Keratinocyte (primary cell): ENCODE data around the gene MRAP. TPM values are rescaled to one million over a fixed set of nuclear protein-coding genes. Genes with fewer than 3 reads are reported as not detected.

Source experiments
- DNase-seq: peaks from one replicate; pipeline ENCODE4 v3.0.0-alpha.2; 2011; ENCODE audit warnings: low read depth, missing footprints, low spot score
- FAIRE-seq: peaks from 2 replicates; lab custom pipeline; 2011; peaks lifted over from hg19 to GRCh38; lab: Jason Lieb, UNC
- H2AFZ ChIP-seq: 2 replicates; pipeline ENCODE4 v1.6.0; 2012; ENCODE audit warnings: low read length, control low read depth, inconsistent platforms; ENCODE audit not compliant: control insufficient read depth
- H3K27ac ChIP-seq: 2 replicates; pipeline ENCODE4 v1.5.1; 2011; ENCODE audit warnings: low read length; ENCODE audit not compliant: control insufficient read depth, insufficient read depth
- H3K27me3 ChIP-seq: 3 replicates; pipeline ENCODE4 v1.6.0; 2011; ENCODE audit warnings: low read length; ENCODE audit not compliant: control insufficient read depth, insufficient read depth; ENCODE audit errors: extremely low read depth
- H3K36me3 ChIP-seq, 2 experiments: 2 replicates in 1 of 2; 3 replicates in 1 of 2; pipeline ENCODE4 v1.5.1; 2011; ENCODE audit warnings: low read length in 2 of 2, mild to moderate bottlenecking in 1 of 2; ENCODE audit not compliant: control insufficient read depth in 2 of 2, insufficient read depth in 2 of 2; ENCODE audit errors: extremely low read depth in 1 of 2
- H3K4me1 ChIP-seq: 3 replicates; pipeline ENCODE4 v1.5.1; 2011; ENCODE audit warnings: low read length; ENCODE audit not compliant: control insufficient read depth, insufficient read depth; ENCODE audit errors: extremely low read depth
- H3K4me2 ChIP-seq: 3 replicates; pipeline ENCODE4 v1.6.0; 2011; ENCODE audit warnings: low read depth, low read length; ENCODE audit not compliant: control insufficient read depth, insufficient read depth; ENCODE audit errors: extremely low read depth
- H3K4me3 ChIP-seq, 3 experiments: fragments of 200-600 bp in 1 of 3; sonication (generic) in 1 of 3; 2 replicates in 2 of 3; 3 replicates in 1 of 3; pipeline ENCODE4 v1.5.1; 2011 to 2016; ENCODE audit warnings: low read length in 3 of 3, mild to moderate bottlenecking in 3 of 3, control low read depth in 2 of 3, inconsistent platforms in 1 of 3, low read depth in 1 of 3, mixed read lengths in 1 of 3, mixed run types in 1 of 3, moderate library complexity in 1 of 3; ENCODE audit not compliant: control insufficient read depth in 2 of 3, insufficient read depth in 2 of 3; ENCODE audit errors: extremely low read depth in 1 of 3
- H3K79me2 ChIP-seq: 2 replicates; pipeline ENCODE4 v1.6.0; 2012; ENCODE audit warnings: low read length; ENCODE audit not compliant: control insufficient read depth, insufficient read depth
- H3K9ac ChIP-seq: 3 replicates; pipeline ENCODE4 v1.6.0; 2011; ENCODE audit warnings: low read length; ENCODE audit not compliant: control insufficient read depth, insufficient read depth; ENCODE audit errors: extremely low read depth
- H3K9me1 ChIP-seq: 3 replicates; pipeline ENCODE4 v1.6.0; 2011; ENCODE audit warnings: low read length; ENCODE audit not compliant: control insufficient read depth, insufficient read depth; ENCODE audit errors: extremely low read depth
- H3K9me3 ChIP-seq: 2 replicates; pipeline ENCODE4 v1.5.1; 2012; ENCODE audit warnings: low read depth, low read length; ENCODE audit not compliant: control insufficient read depth
- H4K20me1 ChIP-seq: 3 replicates; pipeline ENCODE4 v1.6.0; 2011; ENCODE audit warnings: low read length; ENCODE audit not compliant: control insufficient read depth, insufficient read depth; ENCODE audit errors: extremely low read depth
- CTCF ChIP-seq, 3 experiments: IDR thresholded peaks in 1 of 3; conservative IDR thresholded peaks in 1 of 3; optimal IDR thresholded peaks in 1 of 3; 2 replicates in 2 of 3; 3 replicates in 1 of 3; pipeline versions ENCODE3 to v1.5.1; 2011; ENCODE audit warnings: low read length in 3 of 3, mild to moderate bottlenecking in 3 of 3, moderate library complexity in 2 of 3, control low read depth in 1 of 3, inconsistent platforms in 1 of 3; ENCODE audit not compliant: insufficient read depth in 2 of 3; ENCODE audit errors: extremely low read depth in 1 of 3
- EZH2 ChIP-seq: IDR thresholded peaks from one replicate; pipeline ENCODE4 v1.6.1; 2012; ENCODE audit warnings: inconsistent platforms, mild to moderate bottlenecking, low read length, moderate library complexity
- dilution Hi-C: fragments of 300-500 bp; cut with MboI; formaldehyde crosslinking; loops from one replicate; pipeline ENCODE4 v1.7.0; 2020; ENCODE audit warnings: low sequenced_read_pairs; ENCODE audit not compliant: extremely low pct_ligation_motif_present
- polyA plus RNA-seq, 5 experiments: library from polyadenylated mRNA; depleted of rRNA in 3 of 5; stranded (reverse) in 3 of 5; stranded (forward) in 1 of 5; unstranded in 1 of 5; fragments of >200 nt; gene quantifications; 1 replicate in 1 of 5; 2 replicates in 3 of 5; 3 replicates in 1 of 5; pipeline versions ENCODE4 v1.2.1 to v1.2.3, GENCODE V29; 2011 to 2012; ENCODE audit warnings: missing spikeins in 2 of 5, low read depth in 1 of 5, low replicate concordance in 1 of 5

The MRAP gene
- polyA plus RNA-seq, 1 donor (not counting 4 experiments of a cell fraction or from before 2014, with no cell fraction given), result not detected

GRCh38 chr21:32350211-32350980 lies 51.7 kb downstream of the MRAP start:
- no peaks in the 10 kb centered on the region for H3K9me1 ChIP-seq
- H3K4me2 ChIP-seq, result no peak overlapping the region
- no peak overlapping the region for H3K4me3 ChIP-seq
- H2AFZ ChIP-seq, result no peak overlapping the region
- DNase-seq (no peak), FAIRE-seq (no peak)
- peaks cover 20% of the 10 kb centered on the region for H3K79me2 ChIP-seq
- H3K27me3 ChIP-seq, result no peaks in the 10 kb centered on the region
- H3K36me3 ChIP-seq, result peaks cover 66 to 87% of the 10 kb centered on the region in 2 experiments
- H4K20me1 ChIP-seq, result peaks cover 6% of the 10 kb centered on the region
- dilution Hi-C loops, result no loop called here
- TF ChIP-seq EZH2 (no peak), CTCF (optimal IDR thresholded peaks at IDR 0.05 in 1 of 3, IDR thresholded peaks at IDR 0.05 in 1 of 3, conservative IDR thresholded peaks at IDR 0.05 in 1 of 3; ENCODE audit: extremely low read depth in 1 of 3, insufficient read depth in 2 of 3, low read length in 3 of 3) (no peak)
- H3K9ac ChIP-seq, result no peak overlapping the region
- H3K4me1 ChIP-seq, result peaks cover 13% of the 10 kb centered on the region
- H3K27ac ChIP-seq, result no peak overlapping the region
- no peaks in the 10 kb centered on the region for H3K9me3 ChIP-seq

- peaks cover 13% of the 10 kb centered on the region for H3K4me1 ChIP-seq
- DNase-seq, result no peak
- peak overlapping the region; percentile 24 for H3K9ac ChIP-seq
- H3K36me3 ChIP-seq, result peaks cover 63 to 86% of the 10 kb centered on the region in 2 experiments
- no peaks in the 10 kb centered on the region for H3K9me3 ChIP-seq
- no peaks in the 10 kb centered on the region for H3K9me1 ChIP-seq
- H3K27me3 ChIP-seq, result no peaks in the 10 kb centered on the region
- dilution Hi-C loops, result no loop called here
- peaks cover 6% of the 10 kb centered on the region for H4K20me1 ChIP-seq
- peak overlapping the region; percentile 62 for H3K27ac ChIP-seq
- peak overlapping the region; percentile 42 for H3K4me2 ChIP-seq
- peak; percentile 13 for FAIRE-seq
- TF ChIP-seq CTCF (optimal IDR thresholded peaks at IDR 0.05 in 1 of 3, IDR thresholded peaks at IDR 0.05 in 1 of 3, conservative IDR thresholded peaks at IDR 0.05 in 1 of 3; ENCODE audit: extremely low read depth in 1 of 3, insufficient read depth in 2 of 3, low read length in 3 of 3), result no peak
- TF ChIP-seq EZH2, result no peak
- H3K79me2 ChIP-seq, result peaks cover 16% of the 10 kb centered on the region
- no peak overlapping the region for H3K4me3 ChIP-seq
- no peak overlapping the region for H2AFZ ChIP-seq
These were observed 52.3 kb downstream of the MRAP start for GRCh38 chr21:32350981-32351380.
